ENCODE results near the gene TEC.
"Not testable (repeated sequence)": the region's sequence is repeated elsewhere in the genome, so short reads cannot be mapped to it uniquely, and the experiment has no call there.

TEC gene

DNA sequence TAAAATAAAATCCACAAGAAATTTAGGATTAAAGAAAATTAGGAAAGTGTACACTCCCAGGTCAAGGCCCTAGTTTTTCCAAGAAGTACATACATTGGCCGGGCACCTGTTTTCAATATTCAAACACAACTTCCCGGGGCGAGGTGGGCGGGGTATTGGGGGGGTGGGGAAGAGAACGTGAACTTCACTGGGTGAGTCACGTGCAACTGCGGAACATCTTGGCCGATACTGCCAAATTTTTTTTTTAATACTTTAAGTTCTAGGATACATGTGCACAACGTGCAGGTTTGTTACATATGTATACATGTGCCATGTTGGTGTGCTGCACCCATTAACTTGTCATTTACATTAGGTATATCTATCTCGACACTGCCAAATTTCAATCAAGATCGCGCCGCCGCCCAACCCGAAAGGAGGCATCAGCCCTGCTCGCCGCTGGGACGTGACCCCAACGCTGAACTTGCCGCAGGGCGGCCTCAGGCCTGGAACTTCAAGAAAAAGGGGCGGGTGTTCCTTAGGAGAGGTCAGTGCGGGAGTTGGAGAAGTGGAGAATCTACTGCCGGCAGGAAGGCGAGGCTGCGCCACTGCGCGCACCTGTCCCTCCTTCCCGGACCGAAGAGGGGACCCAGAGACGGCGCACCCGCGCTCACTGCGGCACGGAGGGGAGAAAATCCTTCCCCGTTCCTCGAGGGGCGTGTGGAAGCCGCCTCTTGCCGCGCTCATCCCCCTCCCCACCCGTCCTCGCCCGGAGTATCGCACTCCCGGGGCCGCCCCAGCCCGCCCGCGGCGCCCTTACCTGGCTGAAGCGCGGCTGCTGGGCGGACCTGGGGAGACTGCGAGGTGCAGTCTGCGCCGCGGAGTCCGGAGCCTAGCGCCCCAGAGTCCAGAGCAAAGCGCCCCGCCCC, at the start of gene TEC:
Gene TEC, minus strand, starts transcription at position 883 of the 905 bp plus-strand sequence. CDS start 41,224 bp downstream, outside the sequence.
- ChIA-PET POLR2A (ENCODE audit: low non-redundant PET) (no interaction called here), CTCF (no interaction called here)
- DNase-seq (ENCODE audit: low spot score) = peak; percentile 52
- TF ChIP-seq, protein P1, sequence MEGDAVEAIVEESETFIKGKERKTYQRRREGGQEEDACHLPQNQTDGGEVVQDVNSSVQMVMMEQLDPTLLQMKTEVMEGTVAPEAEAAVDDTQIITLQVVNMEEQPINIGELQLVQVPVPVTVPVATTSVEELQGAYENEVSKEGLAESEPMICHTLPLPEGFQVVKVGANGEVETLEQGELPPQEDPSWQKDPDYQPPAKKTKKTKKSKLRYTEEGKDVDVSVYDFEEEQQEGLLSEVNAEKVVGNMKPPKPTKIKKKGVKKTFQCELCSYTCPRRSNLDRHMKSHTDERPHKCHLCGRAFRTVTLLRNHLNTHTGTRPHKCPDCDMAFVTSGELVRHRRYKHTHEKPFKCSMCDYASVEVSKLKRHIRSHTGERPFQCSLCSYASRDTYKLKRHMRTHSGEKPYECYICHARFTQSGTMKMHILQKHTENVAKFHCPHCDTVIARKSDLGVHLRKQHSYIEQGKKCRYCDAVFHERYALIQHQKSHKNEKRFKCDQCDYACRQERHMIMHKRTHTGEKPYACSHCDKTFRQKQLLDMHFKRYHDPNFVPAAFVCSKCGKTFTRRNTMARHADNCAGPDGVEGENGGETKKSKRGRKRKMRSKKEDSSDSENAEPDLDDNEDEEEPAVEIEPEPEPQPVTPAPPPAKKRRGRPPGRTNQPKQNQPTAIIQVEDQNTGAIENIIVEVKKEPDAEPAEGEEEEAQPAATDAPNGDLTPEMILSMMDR (conservative IDR thresholded peaks at IDR 0.05; ENCODE audit: low read depth) = no peak
- peak within 1 kb of the TSS; percentile 41 for H3K27ac ChIP-seq

DNA sequence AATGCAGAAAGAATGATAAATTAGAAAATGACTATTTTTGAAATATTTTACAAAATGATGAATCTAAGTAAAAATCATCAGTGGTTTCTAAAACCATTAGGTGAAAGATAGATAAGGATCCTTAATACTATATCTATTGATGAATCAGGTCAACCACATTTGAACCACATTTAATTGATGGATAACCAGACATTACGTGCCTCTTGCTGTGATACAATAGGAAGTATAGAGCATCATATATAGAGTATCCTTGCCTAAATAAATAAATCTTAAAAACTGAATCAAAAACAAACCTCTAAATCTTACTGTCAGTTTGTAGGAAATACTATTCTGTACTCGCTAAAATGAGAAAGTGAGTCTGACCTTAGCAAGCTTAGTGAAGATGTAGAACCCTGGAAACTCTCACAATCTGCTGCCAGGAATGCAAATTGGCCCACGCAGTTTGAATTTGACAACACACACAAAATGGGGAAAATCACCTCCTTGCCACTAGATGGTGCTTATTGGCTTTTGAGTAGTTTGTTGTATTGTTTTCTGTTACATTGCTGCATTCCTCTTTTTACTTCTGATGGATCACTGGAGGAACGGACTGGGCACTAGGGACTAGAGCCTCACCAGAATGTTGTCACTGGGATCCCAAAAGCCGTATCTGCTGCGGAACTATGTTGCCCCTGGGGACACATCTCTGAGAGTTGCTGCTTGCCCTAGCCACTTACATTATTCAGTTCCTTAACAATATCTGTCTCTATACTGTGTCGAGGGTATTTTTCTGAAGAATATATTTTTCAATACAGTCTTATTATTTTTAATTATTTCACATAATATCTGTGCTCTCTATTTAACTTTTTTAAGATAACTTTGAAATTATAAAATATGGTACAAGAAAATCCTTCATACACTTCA, 46.3 kb upstream of the TEC start:
- TF ChIP-seq, protein P1 (conservative IDR thresholded peaks at IDR 0.05; ENCODE audit: low read depth) = peak; percentile 74
- peak; percentile 58 for DNase-seq (ENCODE audit: low spot score)
- POLR2A ChIA-PET (ENCODE audit: low non-redundant PET) = no interaction called here
- CTCF ChIA-PET = interaction anchor here (0.6 to 0.7 kb wide), 3 partner anchors 27 to 241 kb away, joined by 3 to 4 read pairs (median 3); no protein-coding TSS in a partner anchor
- no peak overlapping the region for H3K27ac ChIP-seq

DNA sequence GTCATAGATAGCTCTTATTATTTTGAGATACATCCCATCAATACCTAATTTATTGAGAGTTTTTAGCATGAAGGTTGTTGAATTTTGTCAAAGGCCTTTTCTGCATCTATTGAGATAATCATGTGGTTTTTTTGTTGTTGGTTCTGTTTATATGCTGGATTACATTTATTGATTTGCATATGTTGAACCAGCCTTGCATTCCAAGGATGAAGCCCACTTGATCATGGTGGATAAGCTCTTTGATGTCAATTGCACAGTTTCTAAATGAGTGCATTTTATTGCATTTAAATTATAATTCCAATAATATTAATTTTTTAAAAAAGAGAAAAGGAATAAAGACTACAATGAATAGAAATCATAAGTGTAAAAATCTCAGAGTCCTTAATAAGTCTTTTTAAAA, 45.1 kb upstream of the TEC start:
- POLR2A ChIA-PET (ENCODE audit: low non-redundant PET); CTCF ChIA-PET; DNase-seq (ENCODE audit: low spot score); H3K27ac ChIP-seq: not testable (repeated sequence)

DNA sequence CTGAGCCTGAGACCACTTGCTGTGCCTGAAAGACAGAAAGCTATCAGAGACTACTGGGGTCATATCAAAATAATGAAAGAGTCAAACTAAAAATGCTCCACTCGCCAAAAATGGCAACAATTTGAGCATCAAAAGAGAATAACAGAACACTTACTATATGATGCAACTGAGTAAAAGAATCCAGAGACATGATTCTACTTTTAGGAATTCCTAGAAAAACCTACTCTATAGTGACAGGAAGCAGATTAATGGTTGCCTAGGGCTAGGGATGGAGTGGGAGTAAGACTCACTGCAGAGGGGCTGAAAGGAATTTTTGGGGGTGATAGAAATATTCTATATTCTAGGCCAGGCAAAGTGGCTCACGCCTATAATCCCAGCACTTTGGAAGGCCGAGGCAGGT, 42.3 kb upstream of the TEC start:
- TF ChIP-seq, protein P1 (conservative IDR thresholded peaks at IDR 0.05; ENCODE audit: low read depth) = no peak
- no peak overlapping the region for H3K27ac ChIP-seq
- ChIA-PET CTCF (interaction anchor here (0.6 kb wide), 1 partner anchor 99 kb away, joined by 3 read pairs; no protein-coding TSS in a partner anchor), POLR2A (ENCODE audit: low non-redundant PET) (no interaction called here)
- DNase-seq (ENCODE audit: low spot score) = no peak

DNA sequence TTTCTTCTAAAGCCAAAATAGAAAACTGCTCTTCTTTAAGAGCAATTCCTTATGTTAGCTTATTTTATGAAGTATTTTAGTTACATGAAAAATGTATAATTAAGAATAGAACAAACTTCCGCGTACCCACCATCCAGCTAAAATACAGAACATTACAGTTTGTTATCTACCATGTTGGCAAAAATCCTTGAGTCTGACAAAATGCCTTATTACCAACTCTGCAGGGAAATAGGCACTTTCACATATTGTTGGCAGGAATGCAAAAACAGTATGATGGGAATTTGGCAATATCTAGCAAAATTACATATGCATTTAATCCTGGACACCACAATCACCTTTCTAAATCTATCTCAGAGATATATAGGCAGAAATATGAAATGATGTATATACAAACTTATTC, 39.3 kb upstream of the TEC start:
- CTCF ChIA-PET = interaction anchor here (0.7 to 1.4 kb wide), 3 partner anchors 10 to 145 kb away, joined by 3 to 4 read pairs (median 3); no protein-coding TSS in a partner anchor
- no peak overlapping the region for H3K27ac ChIP-seq
- TF ChIP-seq, protein P1 (conservative IDR thresholded peaks at IDR 0.05; ENCODE audit: low read depth) = no peak
- no peak for DNase-seq (ENCODE audit: low spot score)
- POLR2A ChIA-PET (ENCODE audit: low non-redundant PET) = no interaction called here

DNA sequence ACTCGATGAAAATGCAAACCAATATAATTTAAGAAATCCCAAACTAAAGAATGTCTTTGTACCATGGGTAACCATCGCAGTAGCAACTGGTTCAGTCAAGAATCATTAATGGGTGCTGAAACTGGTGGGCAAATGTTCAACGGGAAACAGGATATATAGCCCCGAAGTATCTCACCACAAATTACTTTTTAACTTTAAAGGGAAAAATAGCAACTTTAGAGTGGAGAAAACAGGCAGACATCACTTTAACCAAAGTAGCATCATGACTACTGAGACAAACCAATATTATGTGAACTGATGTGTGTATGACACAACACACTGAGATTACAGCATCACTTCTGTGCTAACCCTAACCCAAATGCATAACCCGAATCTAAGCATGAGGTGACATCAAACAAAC, 37.9 kb upstream of the TEC start:
- POLR2A ChIA-PET (ENCODE audit: low non-redundant PET) = no interaction called here
- no peak overlapping the region for H3K27ac ChIP-seq
- TF ChIP-seq, protein P1 (conservative IDR thresholded peaks at IDR 0.05; ENCODE audit: low read depth) = no peak
- CTCF ChIA-PET = interaction anchor here (1.4 kb wide), 1 partner anchor 9 kb away, joined by 3 read pairs; no protein-coding TSS in a partner anchor
- DNase-seq (ENCODE audit: low spot score) = no peak

Measured in RWPE1 (cell line).